Astrocyte (in vitro differentiated cells and primary cell): ENCODE measurements around the gene THPO. TPM values are rescaled to one million over a fixed set of nuclear protein-coding genes. Genes with fewer than 3 reads are reported as not detected.

ENCODE experiments used
- DNase-seq: peaks from one replicate; pipeline ENCODE4 v3.0.0-alpha.2; 2010; ENCODE audit warnings: low read depth
- FAIRE-seq: peaks from 2 replicates; lab custom pipeline; 2011; peaks lifted over from hg19 to GRCh38; lab: Jason Lieb, UNC
- H2AFZ ChIP-seq: 2 replicates; pipeline ENCODE4 v1.6.0; 2012; ENCODE audit warnings: low read depth, low read length, inconsistent platforms
- H3K27ac ChIP-seq: 2 replicates; pipeline ENCODE4 v1.5.1; 2011; ENCODE audit warnings: low read depth, low read length, inconsistent platforms
- H3K27me3 ChIP-seq: 2 replicates; pipeline ENCODE4 v1.6.0; 2011; ENCODE audit warnings: low read length, inconsistent platforms; ENCODE audit not compliant: insufficient read depth
- H3K36me3 ChIP-seq: 2 replicates; pipeline ENCODE4 v1.5.1; 2011; ENCODE audit warnings: low read length, inconsistent platforms; ENCODE audit not compliant: insufficient read depth
- H3K4me1 ChIP-seq: 2 replicates; pipeline ENCODE4 v1.5.1; 2011; ENCODE audit warnings: low read length, inconsistent platforms; ENCODE audit not compliant: insufficient read depth
- H3K4me2 ChIP-seq: 2 replicates; pipeline ENCODE4 v1.6.0; 2012; ENCODE audit warnings: low read length, inconsistent platforms
- H3K4me3 ChIP-seq: 2 replicates; pipeline ENCODE4 v1.5.1; 2011; ENCODE audit warnings: low read depth, mild to moderate bottlenecking, low read length, inconsistent platforms; ENCODE audit not compliant: insufficient read depth
- H3K79me2 ChIP-seq: 2 replicates; pipeline ENCODE4 v1.6.0; 2012; ENCODE audit warnings: mild to moderate bottlenecking, low read length, inconsistent platforms; ENCODE audit not compliant: insufficient read depth
- H3K9ac ChIP-seq: 2 replicates; pipeline ENCODE4 v1.6.0; 2012; ENCODE audit warnings: mild to moderate bottlenecking, low read length, inconsistent platforms
- H3K9me3 ChIP-seq: 2 replicates; pipeline ENCODE4 v1.5.1; 2012; ENCODE audit warnings: low read depth, mild to moderate bottlenecking, low read length, inconsistent platforms; ENCODE audit not compliant: insufficient read depth
- H4K20me1 ChIP-seq: 2 replicates; pipeline ENCODE4 v1.6.0; 2012; ENCODE audit warnings: low read length, inconsistent platforms; ENCODE audit not compliant: insufficient read depth
- H3K27ac Mint-ChIP-seq: one replicate; pipeline ENCODE4 v1.8.0; 2021; ENCODE audit warnings: mild to moderate bottlenecking, mixed read lengths; ENCODE audit not compliant: unreplicated experiment
- H3K27me3 Mint-ChIP-seq: one replicate; pipeline ENCODE4 v1.8.0; 2021; ENCODE audit warnings: low read depth, mixed read lengths; ENCODE audit not compliant: unreplicated experiment
- H3K36me3 Mint-ChIP-seq: one replicate; pipeline ENCODE4 v1.8.0; 2021; ENCODE audit warnings: low read depth, mixed read lengths; ENCODE audit not compliant: unreplicated experiment
- H3K4me1 Mint-ChIP-seq: one replicate; pipeline ENCODE4 v1.8.0; 2021; ENCODE audit warnings: low read depth, mixed read lengths; ENCODE audit not compliant: unreplicated experiment
- H3K4me3 Mint-ChIP-seq: one replicate; pipeline ENCODE4 v1.8.0; 2021; ENCODE audit warnings: mild to moderate bottlenecking, moderate library complexity, mixed read lengths; ENCODE audit not compliant: unreplicated experiment
- H3K9me3 Mint-ChIP-seq: one replicate; pipeline ENCODE4 v1.8.0; 2021; ENCODE audit warnings: mild to moderate bottlenecking, mixed read lengths; ENCODE audit not compliant: unreplicated experiment
- CTCF ChIP-seq: IDR thresholded peaks from 2 replicates; pipeline ENCODE4 v1.5.1; 2011; ENCODE audit warnings: low read depth, mild to moderate bottlenecking, inconsistent platforms, low read length, moderate library complexity; ENCODE audit not compliant: insufficient read depth
- EZH2 ChIP-seq: IDR thresholded peaks from 2 replicates; pipeline ENCODE4 v1.6.1; 2012; ENCODE audit warnings: mild to moderate bottlenecking, low read length, inconsistent platforms; ENCODE audit not compliant: insufficient read depth
- total RNA-seq: library from RNA; stranded (reverse); gene quantifications from 2 replicates; pipeline ENCODE4 v1.2.1, GENCODE V29; 2021

The THPO gene
- total RNA-seq, 1 donor from 2014 or later: 0.25 TPM

DNA sequence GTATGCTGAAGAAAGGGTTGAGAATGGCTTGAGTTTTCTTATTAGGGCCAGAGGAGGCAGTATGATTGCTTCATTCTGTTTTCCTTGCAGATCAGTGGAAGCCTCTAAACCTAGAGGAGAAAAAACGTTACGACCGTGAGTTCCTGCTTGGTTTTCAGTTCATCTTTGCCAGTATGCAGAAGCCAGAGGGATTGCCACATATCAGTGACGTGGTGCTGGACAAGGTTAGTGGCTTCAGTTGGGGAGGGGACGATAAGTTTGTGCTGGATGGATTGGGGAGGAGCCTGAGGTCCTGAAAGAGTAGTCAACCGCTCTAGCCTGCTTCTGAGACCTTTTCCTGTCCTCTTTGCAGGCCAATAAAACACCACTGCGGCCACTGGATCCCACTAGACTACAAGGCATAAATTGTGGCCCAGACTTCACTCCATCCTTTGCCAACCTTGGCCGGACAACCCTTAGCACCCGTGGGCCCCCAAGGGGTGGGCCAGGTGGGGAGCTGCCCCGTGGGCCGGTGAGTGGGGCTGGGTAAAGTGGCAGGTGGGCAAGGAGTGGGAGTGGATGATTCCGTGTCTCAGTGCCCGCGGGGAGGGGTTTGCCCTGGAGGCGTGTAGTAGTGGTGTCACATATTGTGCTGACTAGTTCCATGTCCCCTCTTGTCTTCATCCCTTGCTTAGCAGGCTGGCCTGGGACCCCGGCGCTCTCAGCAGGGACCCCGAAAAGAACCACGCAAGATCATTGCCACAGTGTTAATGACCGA lies 55.1 kb downstream of the THPO start:
- H3K4me2 ChIP-seq: no peak overlapping the region
- no peak overlapping the region for H3K9ac ChIP-seq
- H3K79me2 ChIP-seq: peaks cover 99% of the 10 kb centered on the region
- no peaks in the 10 kb centered on the region for H3K9me3 ChIP-seq
- no peaks in the 10 kb centered on the region for H3K27me3 ChIP-seq
- Mint-ChIP-seq H3K4me1 (peaks cover 13% of the 10 kb centered on the region), H3K27me3 (no peaks in the 10 kb centered on the region), H3K9me3 (no peaks in the 10 kb centered on the region), H3K27ac (peak overlapping the region; percentile 67), H3K4me3 (peak overlapping the region; percentile 54), H3K36me3 (peaks cover 48% of the 10 kb centered on the region)
- FAIRE-seq (no peak), DNase-seq (no peak)
- H2AFZ ChIP-seq: no peak overlapping the region
- peaks cover 76% of the 10 kb centered on the region for H3K36me3 ChIP-seq
- H3K27ac ChIP-seq: no peak overlapping the region
- H3K4me3 ChIP-seq: no peak overlapping the region
- TF ChIP-seq EZH2 (no peak), CTCF (no peak)
- peaks cover 21% of the 10 kb centered on the region for H3K4me1 ChIP-seq
- peaks cover 99% of the 10 kb centered on the region for H4K20me1 ChIP-seq

Other genes starting within 250 kb of the THPO start
- gene EIF2B5, start 242.8 kb downstream of the THPO start, total RNA-seq: 20.8 and 22.6 TPM in 2 replicates
- 107 and 110 TPM in 2 replicates for gene DVL3, start 222.8 kb downstream of the THPO start, total RNA-seq
- 603 and 613 TPM in 2 replicates for gene AP2M1, start 203.4 kb downstream of the THPO start, total RNA-seq
- gene ABCF3, start 192.0 kb downstream of the THPO start, total RNA-seq: 61.1 and 70.9 TPM in 2 replicates
- gene VWA5B2, start 148.6 kb downstream of the THPO start, total RNA-seq: 0.23 TPM in 1 of 2 replicates, not detected in the other
- 47.1 and 51.1 TPM in 2 replicates for gene ALG3, start 129.2 kb downstream of the THPO start, total RNA-seq
- 7.2 TPM in 2 replicates for gene EEF1AKMT4, start 128.5 kb downstream of the THPO start, total RNA-seq
- gene CAMK2N2, start 116.7 kb downstream of the THPO start, total RNA-seq: 2.6 and 3.4 TPM in 2 replicates
- not detected in 2 replicates for gene ECE2, start 102.2 kb downstream of the THPO start, total RNA-seq
- 496 and 588 TPM in 2 replicates for gene PSMD2, start 79.0 kb downstream of the THPO start, total RNA-seq
- 490 and 495 TPM in 2 replicates for gene EIF4G1, start 63.6 kb downstream of the THPO start, total RNA-seq
- 12.2 TPM in 2 replicates for gene FAM131A, start 40.6 kb downstream of the THPO start, total RNA-seq
- gene CLCN2, start 16.6 kb downstream of the THPO start, total RNA-seq: 7.4 and 9.0 TPM in 2 replicates
- gene POLR2H, start 16.5 kb downstream of the THPO start, total RNA-seq: 63.2 and 70.3 TPM in 2 replicates
- 3.4 and 5.6 TPM in 2 replicates for gene CHRD, start 1.8 kb upstream of the THPO start, total RNA-seq
- 17.2 and 27.0 TPM in 2 replicates for gene EPHB3, start 183.6 kb upstream of the THPO start, total RNA-seq